Activated T-cell treated with anti-CD3 and anti-CD28 coated beads, Interleukin-2, amount 50 U/mL, for 72 hours (primary cell): ENCODE data around the gene ITPR1. TPM values are rescaled to one million over a fixed set of nuclear protein-coding genes. Genes with fewer than 3 reads are reported as not detected.

Source experiments
- ATAC-seq, 2 donors: fragments of 150-1000 bp; cut with Tn5 transposase; replicated peaks in 1 of 2; 2 replicates each; pipeline ENCODE4 v1.10.0; 2021; ENCODE audit warnings: moderate library complexity in 2 of 2, mild to moderate bottlenecking in 1 of 2
- DNase-seq, 2 donors: peaks; one replicate each; pipeline ENCODE4 v3.0.0; 2021 to 2022; ENCODE audit warnings: mixed read lengths in 1 of 2
- H3K27ac Mint-ChIP-seq: one replicate; pipeline ENCODE4 v1.8.0; 2022; ENCODE audit warnings: mild to moderate bottlenecking, moderate library complexity, mixed read lengths
- H3K27me3 Mint-ChIP-seq: one replicate; pipeline ENCODE4 v1.8.0; 2022; ENCODE audit warnings: low read depth, mixed read lengths
- H3K36me3 Mint-ChIP-seq, 2 donors: one replicate each; pipeline ENCODE4 v1.8.0; 2022; ENCODE audit warnings: mixed read lengths in 2 of 2, mild to moderate bottlenecking in 1 of 2; ENCODE audit not compliant: insufficient read depth in 2 of 2
- H3K4me1 Mint-ChIP-seq: one replicate; pipeline ENCODE4 v1.8.0; 2022; ENCODE audit warnings: low read depth, mixed read lengths
- H3K4me3 Mint-ChIP-seq, 2 donors: one replicate each; pipeline ENCODE4 v1.8.0; 2022; ENCODE audit warnings: mild to moderate bottlenecking in 2 of 2, mixed read lengths in 2 of 2, moderate library complexity in 2 of 2
- H3K9me3 Mint-ChIP-seq, 2 donors: one replicate each; pipeline ENCODE4 v1.8.0; 2022; ENCODE audit warnings: mixed read lengths in 2 of 2
- total RNA-seq, 2 donors: library from RNA; stranded (reverse); gene quantifications; one replicate each; pipeline ENCODE4 v1.2.3, GENCODE V29; 2022

Gene ITPR1
- total RNA-seq, 2 donors from 2014 or later, result 95.2 to 147 TPM

DNA sequence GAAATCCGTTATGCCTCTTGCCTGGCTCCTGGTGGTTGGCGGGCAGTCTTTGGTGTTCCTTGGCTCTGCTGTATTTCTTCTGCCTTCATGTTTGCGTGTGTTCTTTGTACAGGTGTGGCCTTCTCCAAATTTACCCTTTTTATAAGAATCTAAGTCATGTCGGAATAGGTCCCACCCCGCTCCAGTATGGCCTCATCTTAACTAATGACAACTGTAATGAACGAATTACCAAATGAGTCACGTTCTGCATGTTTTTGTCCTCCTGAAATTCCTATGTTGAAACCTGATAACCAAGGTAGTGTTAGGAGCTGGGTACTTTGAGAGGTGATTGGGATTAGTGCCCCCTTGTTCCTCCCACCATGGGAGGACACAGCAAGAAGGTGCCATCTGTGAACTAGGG lies 71.1 kb downstream of the ITPR1 start:
- DNase-seq (no peak), ATAC-seq (no peak)
- H3K36me3 Mint-ChIP-seq, result no peaks in the 10 kb centered on the region
- no peaks in the 10 kb centered on the region for H3K27me3 Mint-ChIP-seq
- no peak overlapping the region for H3K4me3 Mint-ChIP-seq
- no peak overlapping the region for H3K27ac Mint-ChIP-seq
- H3K4me1 Mint-ChIP-seq, result peaks cover 21% of the 10 kb centered on the region
- no peaks in the 10 kb centered on the region for H3K9me3 Mint-ChIP-seq

DNA sequence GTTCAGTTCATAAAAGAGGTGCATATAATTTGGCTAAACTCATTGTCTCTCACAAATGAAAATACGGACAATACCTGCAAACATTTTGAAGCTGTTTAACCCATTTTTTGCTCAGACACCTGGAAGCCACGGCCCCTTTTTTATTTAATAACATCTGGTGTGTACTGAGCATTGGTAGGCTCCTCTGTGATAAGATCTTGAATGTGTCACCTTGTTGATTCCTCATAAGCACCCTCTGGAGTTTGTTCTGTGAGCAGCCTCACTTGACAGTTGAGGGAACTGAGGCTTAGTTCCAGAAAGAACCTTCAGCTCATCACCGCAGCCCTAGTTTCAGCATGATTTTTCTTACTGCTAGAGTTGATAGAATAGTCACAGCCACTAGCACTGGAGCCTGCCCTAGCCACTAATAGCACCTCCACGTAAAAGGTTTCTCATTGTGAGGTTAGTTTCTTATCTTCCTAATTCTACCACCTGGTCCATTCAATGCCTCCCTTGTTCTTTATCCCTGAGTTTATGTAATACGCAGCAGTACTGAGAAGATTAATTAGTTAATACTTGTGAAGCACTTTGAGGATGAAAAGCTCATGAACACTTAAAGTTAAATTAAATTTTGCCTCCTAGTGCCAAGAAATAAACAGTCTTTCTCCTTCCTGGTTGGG lies 71.9 kb downstream of the ITPR1 start:
- DNase-seq (no peak), ATAC-seq (no peak)
- Mint-ChIP-seq H3K27ac (no peak overlapping the region), H3K4me1 (peaks cover 21% of the 10 kb centered on the region), H3K36me3 (no peaks in the 10 kb centered on the region), H3K4me3 (no peak overlapping the region), H3K9me3 (no peaks in the 10 kb centered on the region), H3K27me3 (no peaks in the 10 kb centered on the region)

DNA sequence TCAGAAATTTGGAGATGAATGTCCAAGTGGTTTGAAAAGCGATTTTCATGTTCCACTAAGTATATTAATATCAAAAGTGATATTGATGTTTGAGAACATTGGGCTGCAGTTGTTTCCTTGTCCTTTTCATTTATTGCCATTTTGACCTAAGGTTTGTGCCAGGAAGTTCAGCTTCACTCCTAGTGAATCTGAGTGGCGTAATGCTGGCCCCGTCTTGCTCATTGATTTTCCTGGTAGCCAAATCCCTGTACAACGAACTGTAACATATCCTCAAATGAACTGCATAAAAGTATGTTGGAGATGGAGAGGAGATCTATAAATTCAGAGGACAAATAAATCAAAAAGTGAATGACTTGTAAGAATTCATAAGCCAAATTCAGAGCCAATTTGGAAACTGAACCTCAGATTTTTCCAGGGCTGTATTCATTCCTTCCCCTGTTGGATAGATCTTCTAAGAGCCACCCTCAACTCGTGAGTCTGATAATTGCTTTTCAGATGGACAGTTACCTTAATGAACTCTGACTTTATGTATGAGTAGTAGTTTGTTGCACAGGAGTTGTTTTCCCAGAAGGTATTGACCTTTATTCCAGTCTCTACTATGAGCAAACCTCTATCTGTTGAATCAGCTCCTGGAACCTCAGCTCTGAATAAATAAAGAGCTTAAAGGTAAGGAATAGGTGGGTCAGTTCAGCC lies 72.8 kb downstream of the ITPR1 start:
- no peak for ATAC-seq
- DNase-seq, result no peak
- H3K27me3 Mint-ChIP-seq, result no peaks in the 10 kb centered on the region

DNA sequence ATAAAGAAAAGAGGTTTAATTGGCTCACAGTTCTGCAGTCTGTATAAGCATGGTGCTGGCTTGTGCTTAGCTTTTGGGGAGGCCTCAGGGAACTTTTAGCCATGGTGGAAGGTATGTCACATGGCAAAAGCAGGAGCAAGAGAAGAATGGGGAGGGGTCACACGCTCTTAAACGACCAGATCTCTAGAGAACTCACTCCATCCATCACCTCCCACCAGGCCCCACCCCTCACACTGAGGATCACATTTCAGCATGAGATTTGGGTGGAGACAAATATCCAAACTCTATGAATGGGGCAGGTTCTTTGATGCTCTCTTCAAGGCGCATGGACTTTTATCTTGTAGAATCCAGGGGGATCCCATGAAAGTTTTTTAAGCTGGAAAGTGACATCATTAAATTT lies 75.7 kb downstream of the ITPR1 start:
- Mint-ChIP-seq H3K27ac (no peak overlapping the region), H3K36me3 (no peaks in the 10 kb centered on the region), H3K4me1 (peaks cover 27% of the 10 kb centered on the region), H3K9me3 (no peaks in the 10 kb centered on the region), H3K27me3 (no peaks in the 10 kb centered on the region), H3K4me3 (no peak overlapping the region)
- ATAC-seq (no peak), DNase-seq (no peak)

More for the DNA sequence above, 72.8 kb downstream of the ITPR1 start:
- no peak overlapping the region for H3K4me3 Mint-ChIP-seq
- H3K36me3 Mint-ChIP-seq, result no peaks in the 10 kb centered on the region
- H3K27ac Mint-ChIP-seq, result no peak overlapping the region
- H3K9me3 Mint-ChIP-seq, result no peaks in the 10 kb centered on the region
- peaks cover 24% of the 10 kb centered on the region for H3K4me1 Mint-ChIP-seq

DNA sequence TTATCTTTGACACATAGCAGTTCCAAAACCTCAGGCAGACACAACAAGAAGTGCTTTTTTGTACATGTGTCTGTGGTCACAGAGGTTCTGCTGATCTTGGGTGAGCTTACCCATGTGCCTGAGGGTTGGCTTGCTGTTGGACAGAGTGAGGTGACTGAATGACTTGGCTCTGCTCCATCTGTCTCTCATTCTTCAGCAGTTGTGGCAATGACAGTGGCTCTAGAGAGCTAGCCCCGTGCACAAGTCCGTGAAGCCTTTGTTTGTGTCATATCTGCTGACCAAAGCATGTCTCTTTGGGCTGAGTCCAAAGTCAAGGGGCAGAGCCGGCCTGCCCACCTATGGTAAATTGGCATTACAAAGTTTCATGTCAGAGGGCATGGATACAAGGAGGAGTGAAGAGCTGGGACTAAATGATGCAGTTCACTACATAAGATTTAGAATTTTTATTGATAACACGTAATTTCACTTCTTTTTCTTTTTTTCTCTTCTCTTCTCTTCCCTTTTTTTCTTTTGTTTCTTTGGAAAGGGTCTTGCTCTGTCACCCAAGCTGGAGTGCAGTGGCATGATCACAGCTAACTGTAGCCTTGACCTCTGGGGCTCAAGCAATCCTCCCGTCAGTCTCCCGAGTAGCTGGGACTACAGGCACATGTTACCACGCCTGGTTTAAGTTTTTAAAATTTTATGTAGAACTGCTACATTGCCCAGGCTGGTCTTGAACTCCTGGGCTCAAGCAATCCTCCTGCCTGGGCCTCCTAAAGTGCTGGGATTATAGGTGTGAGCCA lies 77.9 kb downstream of the ITPR1 start:
- no peaks in the 10 kb centered on the region for H3K9me3 Mint-ChIP-seq
- DNase-seq (peak in 1 of 2 donors; percentile 16), ATAC-seq (peak; percentile 77 to 86)
- H3K4me3 Mint-ChIP-seq, result no peak overlapping the region
- H3K4me1 Mint-ChIP-seq, result peaks cover 14% of the 10 kb centered on the region
- no peaks in the 10 kb centered on the region for H3K36me3 Mint-ChIP-seq
- H3K27me3 Mint-ChIP-seq, result no peaks in the 10 kb centered on the region
- no peak overlapping the region for H3K27ac Mint-ChIP-seq

DNA sequence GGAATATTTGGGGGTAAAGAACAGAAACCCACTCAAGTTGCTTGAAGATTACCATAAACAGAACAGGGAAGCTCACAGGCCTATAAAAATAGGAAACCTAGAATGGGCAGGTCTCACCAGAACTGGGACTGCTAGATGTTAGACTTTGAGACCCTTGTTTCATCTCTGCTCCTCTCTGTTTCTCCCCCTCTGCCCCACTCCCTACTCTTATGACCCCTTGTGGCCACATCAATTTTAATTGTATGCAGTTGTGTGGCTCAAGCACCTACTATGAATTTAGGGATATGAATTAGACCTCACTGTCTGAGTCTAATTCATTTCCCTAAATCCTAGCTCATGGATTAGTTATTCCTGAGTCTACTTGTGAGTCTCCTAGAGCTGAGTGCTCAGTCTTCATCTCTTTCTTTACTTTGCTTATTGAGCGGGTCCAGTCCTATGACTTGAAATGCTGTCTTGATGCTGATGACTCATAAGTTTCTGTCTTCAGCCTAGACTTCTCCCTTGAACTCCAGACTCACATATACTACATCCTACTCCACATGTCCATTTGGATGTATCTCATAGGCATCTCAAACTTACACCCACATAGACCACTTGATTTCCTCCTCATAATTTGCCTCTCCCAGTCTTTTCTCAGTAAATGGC lies 78.7 kb downstream of the ITPR1 start:
- no peaks in the 10 kb centered on the region for H3K36me3 Mint-ChIP-seq
- no peak overlapping the region for H3K4me3 Mint-ChIP-seq
- ATAC-seq (peak; percentile 28 to 62), DNase-seq (no peak)
- H3K4me1 Mint-ChIP-seq, result peaks cover 14% of the 10 kb centered on the region
- no peaks in the 10 kb centered on the region for H3K27me3 Mint-ChIP-seq
- no peaks in the 10 kb centered on the region for H3K9me3 Mint-ChIP-seq
- no peak overlapping the region for H3K27ac Mint-ChIP-seq

DNA sequence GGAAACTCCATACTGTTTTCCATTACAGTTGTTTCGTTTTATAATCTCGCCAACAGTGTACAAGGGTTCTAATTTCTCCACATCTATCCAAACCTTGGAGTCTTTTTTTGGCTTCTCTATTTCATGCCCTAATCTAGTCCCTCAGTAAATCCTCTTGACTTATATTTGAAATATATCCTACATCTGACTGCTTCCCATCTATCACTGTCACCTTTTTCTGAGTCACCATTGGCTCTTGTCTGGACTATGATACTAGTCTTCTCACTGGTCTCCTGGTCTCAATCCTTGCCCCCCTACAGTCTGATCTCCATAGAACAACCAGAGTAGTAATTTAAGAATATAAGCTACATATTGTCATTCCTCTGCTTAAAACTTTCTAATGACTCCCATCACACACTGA lies 80.0 kb downstream of the ITPR1 start:
- DNase-seq, result no peak
- no peaks in the 10 kb centered on the region for H3K27me3 Mint-ChIP-seq
- ATAC-seq, result no peak
- H3K9me3 Mint-ChIP-seq, result no peaks in the 10 kb centered on the region
- no peak overlapping the region for H3K4me3 Mint-ChIP-seq
- H3K4me1 Mint-ChIP-seq, result peaks cover 13% of the 10 kb centered on the region
- H3K27ac Mint-ChIP-seq, result no peak overlapping the region
- no peaks in the 10 kb centered on the region for H3K36me3 Mint-ChIP-seq

DNA sequence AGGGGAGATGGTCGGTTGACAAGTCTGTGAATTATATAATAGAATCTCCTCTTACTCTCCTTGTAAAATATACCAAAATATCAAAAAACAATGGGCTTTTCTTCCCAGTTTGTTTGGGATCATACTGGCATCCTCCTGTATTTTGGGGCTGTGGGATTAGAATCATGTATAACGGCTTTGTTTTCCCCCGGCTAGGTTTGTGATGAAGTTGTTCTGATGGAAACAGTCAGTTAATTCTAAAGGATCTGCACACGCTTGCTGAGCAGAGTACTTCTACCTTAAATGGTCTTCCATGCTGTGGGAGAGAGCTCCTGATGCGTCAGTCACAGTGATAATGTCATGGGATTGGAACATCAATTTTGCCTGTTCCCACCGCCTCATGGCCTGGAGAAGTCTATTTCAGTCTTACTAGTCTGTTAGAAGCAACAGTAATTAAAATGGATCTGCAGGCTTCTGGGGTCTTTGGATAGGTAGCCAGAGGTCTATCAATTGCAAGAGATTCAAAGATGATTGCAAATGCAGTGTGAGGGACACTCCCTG lies 81.3 kb downstream of the ITPR1 start:
- Mint-ChIP-seq H3K27ac (no peak overlapping the region), H3K4me1 (peaks cover 9% of the 10 kb centered on the region), H3K27me3 (no peaks in the 10 kb centered on the region), H3K9me3 (no peaks in the 10 kb centered on the region), H3K4me3 (no peak overlapping the region), H3K36me3 (no peaks in the 10 kb centered on the region)
- ATAC-seq (no peak), DNase-seq (no peak)

DNA sequence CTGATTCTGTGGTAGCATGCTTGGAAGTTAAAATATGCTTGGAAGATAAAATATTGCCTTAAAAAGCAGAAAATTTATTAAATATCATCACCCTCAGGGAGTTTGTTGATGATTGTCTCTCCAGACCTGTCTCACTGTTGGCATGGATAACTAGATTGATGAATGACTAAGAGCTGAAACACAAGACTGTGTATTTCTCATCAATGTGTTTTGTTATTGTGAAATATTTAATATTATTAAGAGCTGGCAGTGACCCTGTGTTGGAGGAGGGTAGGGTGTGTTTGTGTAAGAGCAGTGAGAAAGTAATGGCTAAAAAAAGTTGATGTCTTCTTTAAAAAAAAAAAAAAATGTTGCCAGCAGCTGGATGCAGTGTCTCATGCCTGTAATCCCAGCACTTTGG lies 82.2 kb downstream of the ITPR1 start:
- Mint-ChIP-seq H3K27me3 (no peaks in the 10 kb centered on the region), H3K36me3 (no peaks in the 10 kb centered on the region), H3K27ac (no peak overlapping the region), H3K4me1 (peaks cover 9% of the 10 kb centered on the region), H3K9me3 (no peaks in the 10 kb centered on the region), H3K4me3 (no peak overlapping the region)
- DNase-seq (no peak), ATAC-seq (no peak)

DNA sequence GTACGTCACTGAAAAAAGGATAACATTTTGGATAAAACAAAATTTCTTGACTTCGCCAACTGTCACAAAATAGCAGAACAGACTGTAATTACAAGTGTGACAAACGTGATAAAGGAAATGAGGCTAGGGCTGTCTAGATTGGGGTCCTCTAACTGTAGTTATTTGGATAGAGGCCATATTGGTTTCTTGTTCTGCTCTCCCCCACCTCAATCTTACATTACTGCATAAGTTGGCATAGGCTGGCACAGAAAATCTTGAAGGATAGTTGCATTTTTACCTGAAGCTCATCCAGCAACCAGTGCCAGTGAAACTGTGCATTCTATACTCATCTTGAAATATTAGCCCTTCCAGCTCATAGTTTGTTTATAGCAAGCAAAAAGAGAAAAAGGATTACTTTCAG lies 84.6 kb downstream of the ITPR1 start:
- Mint-ChIP-seq H3K27me3 (no peaks in the 10 kb centered on the region), H3K27ac (no peak overlapping the region), H3K4me3 (no peak overlapping the region), H3K36me3 (no peaks in the 10 kb centered on the region), H3K4me1 (peaks cover 8% of the 10 kb centered on the region), H3K9me3 (no peaks in the 10 kb centered on the region)
- DNase-seq (no peak), ATAC-seq (no peak)

DNA sequence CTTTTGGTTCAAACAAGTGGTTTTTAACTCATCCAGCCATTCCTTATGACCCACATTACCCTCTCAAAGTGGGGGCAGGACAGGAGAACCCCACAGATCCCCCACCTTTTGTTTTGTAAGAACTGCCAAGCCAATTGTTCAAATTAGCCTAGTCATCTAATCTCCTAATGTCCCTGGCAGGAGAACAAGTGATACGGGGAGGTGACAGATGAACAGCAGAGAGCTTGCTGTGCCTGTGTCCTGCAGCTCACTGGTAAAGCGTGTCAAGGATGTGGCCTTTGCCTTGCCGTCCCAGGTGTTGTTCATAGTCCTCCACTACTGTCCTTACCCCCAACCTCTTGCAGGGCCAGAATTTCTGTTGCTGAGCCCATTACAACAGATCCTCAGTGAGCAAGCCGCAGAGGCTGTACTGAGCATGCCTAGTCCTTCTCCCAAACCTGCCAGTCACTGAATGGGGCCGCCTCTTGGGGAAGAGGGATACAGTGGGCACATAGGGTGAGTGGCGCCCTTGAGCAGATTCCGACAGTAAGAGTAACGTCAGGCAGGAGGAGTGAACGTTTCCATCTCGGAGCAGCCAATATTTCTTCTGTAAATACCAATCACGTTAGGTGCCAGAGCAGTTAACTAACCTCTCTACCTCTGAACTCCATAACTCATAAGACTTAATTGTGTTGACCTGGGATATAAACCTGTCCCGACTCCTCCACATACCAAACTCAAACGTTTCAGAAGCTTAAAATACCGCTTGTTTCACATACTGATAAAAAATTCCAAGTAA lies 87.4 kb downstream of the ITPR1 start:
- DNase-seq, result no peak
- no peaks in the 10 kb centered on the region for H3K9me3 Mint-ChIP-seq
- H3K27me3 Mint-ChIP-seq, result no peaks in the 10 kb centered on the region
- ATAC-seq, result no peak
- no peak overlapping the region for H3K27ac Mint-ChIP-seq
- H3K4me3 Mint-ChIP-seq, result no peak overlapping the region
- H3K4me1 Mint-ChIP-seq, result peaks cover 36% of the 10 kb centered on the region
- no peaks in the 10 kb centered on the region for H3K36me3 Mint-ChIP-seq

DNA sequence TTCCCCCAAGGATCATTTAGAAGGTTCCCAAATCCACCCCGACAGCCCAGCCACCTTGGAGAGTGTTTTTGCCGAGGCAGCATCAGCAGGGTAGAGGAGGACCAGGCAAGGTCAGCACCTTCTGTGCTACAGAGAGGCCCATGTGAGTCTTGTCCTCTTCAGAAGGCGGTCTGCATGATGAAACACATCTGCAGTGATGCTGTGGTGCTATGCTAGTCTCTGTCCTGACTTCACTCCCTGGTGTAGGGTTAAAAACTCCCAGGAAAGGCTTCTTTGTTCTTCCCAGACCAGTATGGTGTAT lies 87.9 kb downstream of the ITPR1 start:
- no peak overlapping the region for H3K27ac Mint-ChIP-seq
- H3K9me3 Mint-ChIP-seq, result no peaks in the 10 kb centered on the region
- ATAC-seq (no peak), DNase-seq (no peak)
- no peak overlapping the region for H3K4me3 Mint-ChIP-seq
- no peaks in the 10 kb centered on the region for H3K27me3 Mint-ChIP-seq
- peaks cover 42% of the 10 kb centered on the region for H3K4me1 Mint-ChIP-seq
- H3K36me3 Mint-ChIP-seq, result no peaks in the 10 kb centered on the region
